Caco-2 (cell line): ENCODE results near the gene OARD1. TPM values are rescaled to one million over a fixed set of nuclear protein-coding genes. Genes with fewer than 3 reads are reported as not detected.
A peak's percentile ranks its signal among the peaks of the same experiment; 100 is the strongest.

ENCODE experiments used
- BruUV-seq: library from RNA; stranded (reverse); fragments of 400-500 nt; replicated peaks from 2 replicates; lab custom pipeline; 2021; lab: Mats Ljungman, UMichigan
- CTCF ChIA-PET: fragments of 300-600 bp; sonication (Branson Sonifier 250); formaldehyde crosslinking; loops from one replicate; lab custom pipeline; 2022; ENCODE audit warnings: antibody characterized with exemption; lab: Charles Lee
- POLR2A ChIA-PET: fragments of 300-600 bp; sonication (Branson Sonifier 250); formaldehyde crosslinking; loops from one replicate; lab custom pipeline; 2022; ENCODE audit warnings: antibody characterized with exemption; lab: Charles Lee
- DNase-seq, 2 experiments: peaks; one replicate each; pipeline versions ENCODE4 v3.0.0 to v3.0.0-alpha.2; 2020 to 2022
- H3K27me3 ChIP-seq: replicated peaks from 2 replicates; pipeline ENCODE4 v1.6.0; 2011; ENCODE audit warnings: low read length; ENCODE audit not compliant: control insufficient read depth, insufficient read depth
- H3K36me3 ChIP-seq: 2 replicates; pipeline ENCODE4 v1.5.1; 2011; ENCODE audit warnings: low read length; ENCODE audit not compliant: control insufficient read depth, insufficient read depth
- H3K4me1 ChIP-seq: fragments of 250-450 bp; sonication (Bioruptor Pico); 2 replicates; pipeline ENCODE4 v1.5.1; 2020; ENCODE audit warnings: mild to moderate bottlenecking
- H3K4me3 ChIP-seq: 2 replicates; pipeline ENCODE4 v1.5.1; 2011; ENCODE audit warnings: low read depth, mild to moderate bottlenecking, control low read depth, low read length
- H3K9me3 ChIP-seq: fragments of 250-450 bp; sonication (Bioruptor Pico); 2 replicates; pipeline ENCODE4 v1.5.1; 2020; ENCODE audit warnings: mild to moderate bottlenecking, moderate library complexity
- H3K27ac Mint-ChIP-seq: one replicate; pipeline ENCODE4 v1.8.0; 2022; ENCODE audit warnings: mixed read lengths; ENCODE audit not compliant: unreplicated experiment
- H3K27me3 Mint-ChIP-seq: one replicate; pipeline ENCODE4 v1.8.0; 2022; ENCODE audit warnings: mixed read lengths; ENCODE audit not compliant: insufficient read depth, unreplicated experiment
- H3K36me3 Mint-ChIP-seq: one replicate; pipeline ENCODE4 v1.8.0; 2022; ENCODE audit warnings: mild to moderate bottlenecking, mixed read lengths; ENCODE audit not compliant: insufficient read depth, unreplicated experiment
- H3K4me1 Mint-ChIP-seq: one replicate; pipeline ENCODE4 v1.8.0; 2022; ENCODE audit warnings: low read depth, mixed read lengths; ENCODE audit not compliant: unreplicated experiment
- H3K4me3 Mint-ChIP-seq: one replicate; pipeline ENCODE4 v1.8.0; 2022; ENCODE audit warnings: mild to moderate bottlenecking, moderate library complexity, mixed read lengths; ENCODE audit not compliant: unreplicated experiment
- H3K9me3 Mint-ChIP-seq: one replicate; pipeline ENCODE4 v1.8.0; 2022; ENCODE audit warnings: mixed read lengths; ENCODE audit not compliant: unreplicated experiment
- CTCF ChIP-seq, 2 experiments: fragments of 200-600 bp in 1 of 2; IDR thresholded peaks; 1 replicate in 1 of 2; 2 replicates in 1 of 2; pipeline versions ENCODE4 v1.5.1 to v1.8.0; 2011 to 2022; ENCODE audit warnings: antibody characterized with exemption in 1 of 2, control low read depth in 1 of 2, inconsistent platforms in 1 of 2, low read depth in 1 of 2, low read length in 1 of 2, mild to moderate bottlenecking in 1 of 2, moderate library complexity in 1 of 2; ENCODE audit not compliant: insufficient read depth in 1 of 2, severe bottlenecking in 1 of 2, unreplicated experiment in 1 of 2
- intact Hi-C: fragments of 100-400 bp; cut with micrococcal nuclease; formaldehyde crosslinking; loops from one replicate; pipeline ENCODE4 v1.10.0; 2022; ENCODE audit not compliant: unreplicated experiment
- total RNA-seq: library from RNA; stranded (reverse); gene quantifications from 2 replicates; pipeline ENCODE4 v1.2.3, GENCODE V29; 2022

Gene OARD1
- total RNA-seq, 1 experiment from 2014 or later = 35.5 TPM

GRCh38 chr6:41064841-41065240, 7.3 kb downstream of the OARD1 start:
- peak overlapping the region; percentile 70 for H3K4me3 Mint-ChIP-seq
- no peak for TF ChIP-seq CTCF (IDR thresholded peaks at IDR 0.05; ENCODE audit: insufficient read depth in 1 of 2, low read depth in 1 of 2, low read length in 1 of 2, severe bottlenecking in 1 of 2, unreplicated experiment in 1 of 2)
- BruUV-seq = no TSS peak
- H3K36me3 Mint-ChIP-seq = peaks cover 41% of the 10 kb centered on the region
- no peaks in the 10 kb centered on the region for H3K27me3 Mint-ChIP-seq
- no peaks in the 10 kb centered on the region; the same call in 1 of the 2 replicates for H3K36me3 ChIP-seq
- DNase-seq = peak; percentile 62 to 72
- intact Hi-C loops = loop anchor here (1.0 to 10.0 kb wide), 7 partner anchors 16 to 350 kb away; no protein-coding TSS in a partner anchor
- H3K4me1 ChIP-seq = peaks cover 70% of the 10 kb centered on the region
- no peaks in the 10 kb centered on the region for H3K27me3 ChIP-seq
- H3K9me3 Mint-ChIP-seq = peaks cover 7% of the 10 kb centered on the region
- H3K4me1 Mint-ChIP-seq = peaks cover 64% of the 10 kb centered on the region
- no peak overlapping the region for H3K4me3 ChIP-seq
- no peaks in the 10 kb centered on the region for H3K9me3 ChIP-seq
- ChIA-PET POLR2A (interaction anchor here (0.7 kb wide), 1 partner anchor 350 kb away, joined by 6 read pairs; no protein-coding TSS in a partner anchor), CTCF (interaction anchor here (0.7 to 1.5 kb wide), 4 partner anchors 10 to 699 kb away, joined by 3 to 10 read pairs (median 4); no protein-coding TSS in a partner anchor)
- H3K27ac Mint-ChIP-seq = peak overlapping the region; percentile 68

GRCh38 chr6:41063884-41064285, 8.3 kb downstream of the OARD1 start:
- no peaks in the 10 kb centered on the region for H3K27me3 Mint-ChIP-seq
- H3K36me3 Mint-ChIP-seq = peaks cover 42% of the 10 kb centered on the region
- peaks cover 9% of the 10 kb centered on the region for H3K9me3 Mint-ChIP-seq
- intact Hi-C loops = loop anchor here (10.0 kb wide), 1 partner anchor 349 kb away; no protein-coding TSS in a partner anchor
- BruUV-seq = no TSS peak
- Histone ChIP-seq H3K9me3 (no peaks in the 10 kb centered on the region), H3K36me3 (no peaks in the 10 kb centered on the region; the same call in 1 of the 2 replicates), H3K27me3 (no peaks in the 10 kb centered on the region), H3K4me3 (no peak overlapping the region), H3K4me1 (peaks cover 80% of the 10 kb centered on the region)
- peak overlapping the region; percentile 70 for H3K4me3 Mint-ChIP-seq
- ChIA-PET POLR2A (no interaction called here), CTCF (interaction anchor here (1.5 kb wide), 2 partner anchors 9 to 24 kb away, joined by 4 to 10 read pairs; no protein-coding TSS in a partner anchor)
- peak overlapping the region; percentile 68 for H3K27ac Mint-ChIP-seq
- TF ChIP-seq CTCF (IDR thresholded peaks at IDR 0.05; ENCODE audit: insufficient read depth in 1 of 2, low read depth in 1 of 2, low read length in 1 of 2, severe bottlenecking in 1 of 2, unreplicated experiment in 1 of 2) = no peak
- peaks cover 73% of the 10 kb centered on the region for H3K4me1 Mint-ChIP-seq
- no peak for DNase-seq

- no peaks in the 10 kb centered on the region for H3K9me3 ChIP-seq
- no peak for DNase-seq
- ChIA-PET POLR2A (no interaction called here), CTCF (no interaction called here)
- no TSS peak for BruUV-seq
- Mint-ChIP-seq H3K9me3 (peaks cover 9% of the 10 kb centered on the region), H3K36me3 (peaks cover 36% of the 10 kb centered on the region), H3K27me3 (no peaks in the 10 kb centered on the region), H3K4me1 (peaks cover 88% of the 10 kb centered on the region), H3K27ac (no peak overlapping the region), H3K4me3 (peak overlapping the region; percentile 11)
- H3K4me3 ChIP-seq = no peak overlapping the region
- no peak for TF ChIP-seq CTCF (IDR thresholded peaks at IDR 0.05; ENCODE audit: insufficient read depth in 1 of 2, low read depth in 1 of 2, low read length in 1 of 2, severe bottlenecking in 1 of 2, unreplicated experiment in 1 of 2)
- H3K27me3 ChIP-seq = no peaks in the 10 kb centered on the region
- H3K36me3 ChIP-seq = no peaks in the 10 kb centered on the region; the same call in 1 of the 2 replicates
- H3K4me1 ChIP-seq = peaks cover 92% of the 10 kb centered on the region
- intact Hi-C loops = loop anchor here (10.0 kb wide), 1 partner anchor 347 kb away; no protein-coding TSS in a partner anchor
Measured at GRCh38 chr6:41062056-41062455, 10.1 kb downstream of the OARD1 start.
